Vagina (tissue), 2 donors: ENCODE data around the gene KCNJ4. TPM values are rescaled to one million over a fixed set of nuclear protein-coding genes. Genes with fewer than 3 reads are reported as not detected.

Experiments used
- DNase-seq, 2 donors: peaks; one replicate each; pipeline ENCODE4 v3.0.0-alpha.2; 2017; ENCODE audit errors: extremely low spot score in 2 of 2
- H3K27ac ChIP-seq: fragments of 200-600 bp; sonication (generic); one replicate; pipeline ENCODE4 v1.5.1; 2019
- H3K27me3 ChIP-seq: fragments of 200-600 bp; sonication (generic); one replicate; pipeline ENCODE4 v1.5.1; 2019
- H3K36me3 ChIP-seq, 2 donors: fragments of 200-600 bp; sonication (generic); one replicate each; pipeline ENCODE4 v1.5.1; 2017 to 2019
- H3K4me1 ChIP-seq: fragments of 200-600 bp; sonication (generic); one replicate; pipeline ENCODE4 v1.5.1; 2019
- H3K4me3 ChIP-seq, 2 donors: fragments of 200-600 bp; sonication (generic); 1 replicate in 1 of 2; 2 replicates in 1 of 2; pipeline ENCODE4 v1.5.1; 2016 to 2019
- H3K9me3 ChIP-seq: fragments of 200-600 bp; sonication (generic); one replicate; pipeline ENCODE4 v1.5.1; 2019
- POLR2A ChIP-seq, 2 donors: fragments of 450-650 bp; IDR thresholded peaks; one replicate each; pipeline ENCODE4 v1.6.1; 2017; ENCODE audit warnings: antibody characterized with exemption in 2 of 2, mild to moderate bottlenecking in 2 of 2, moderate library complexity in 2 of 2
- POLR2AphosphoS5 ChIP-seq, 2 donors: sonication (generic); formaldehyde crosslinking; IDR thresholded peaks; one replicate each; pipeline ENCODE4 v1.9.0; 2017; ENCODE audit warnings: antibody characterized with exemption in 2 of 2, mild to moderate bottlenecking in 2 of 2, low read depth in 1 of 2; ENCODE audit not compliant: insufficient read depth in 1 of 2
- intact Hi-C: fragments of 100-400 bp; cut with DNase I; formaldehyde crosslinking; loops from one replicate; pipeline ENCODE4 v1.15.1; 2023
- total RNA-seq: library from RNA; depleted of rRNA; stranded (reverse); fragments of >200 nt; gene quantifications from one replicate; pipeline ENCODE4 v1.2.3, GENCODE V29; 2016
- TF ChIP-seq, protein P1 (sequence below), 3 experiments: fragments of 450-650 bp in 2 of 3; fragments of 200-600 bp in 1 of 3; sonication (generic) in 1 of 3; IDR thresholded peaks; one replicate each; pipeline ENCODE4 v1.5.1; 2017 to 2019; ENCODE audit warnings: antibody characterized with exemption in 3 of 3, mild to moderate bottlenecking in 2 of 3, moderate library complexity in 2 of 3

The KCNJ4 gene
- total RNA-seq, 1 donor from 2014 or later = not detected

DNA sequence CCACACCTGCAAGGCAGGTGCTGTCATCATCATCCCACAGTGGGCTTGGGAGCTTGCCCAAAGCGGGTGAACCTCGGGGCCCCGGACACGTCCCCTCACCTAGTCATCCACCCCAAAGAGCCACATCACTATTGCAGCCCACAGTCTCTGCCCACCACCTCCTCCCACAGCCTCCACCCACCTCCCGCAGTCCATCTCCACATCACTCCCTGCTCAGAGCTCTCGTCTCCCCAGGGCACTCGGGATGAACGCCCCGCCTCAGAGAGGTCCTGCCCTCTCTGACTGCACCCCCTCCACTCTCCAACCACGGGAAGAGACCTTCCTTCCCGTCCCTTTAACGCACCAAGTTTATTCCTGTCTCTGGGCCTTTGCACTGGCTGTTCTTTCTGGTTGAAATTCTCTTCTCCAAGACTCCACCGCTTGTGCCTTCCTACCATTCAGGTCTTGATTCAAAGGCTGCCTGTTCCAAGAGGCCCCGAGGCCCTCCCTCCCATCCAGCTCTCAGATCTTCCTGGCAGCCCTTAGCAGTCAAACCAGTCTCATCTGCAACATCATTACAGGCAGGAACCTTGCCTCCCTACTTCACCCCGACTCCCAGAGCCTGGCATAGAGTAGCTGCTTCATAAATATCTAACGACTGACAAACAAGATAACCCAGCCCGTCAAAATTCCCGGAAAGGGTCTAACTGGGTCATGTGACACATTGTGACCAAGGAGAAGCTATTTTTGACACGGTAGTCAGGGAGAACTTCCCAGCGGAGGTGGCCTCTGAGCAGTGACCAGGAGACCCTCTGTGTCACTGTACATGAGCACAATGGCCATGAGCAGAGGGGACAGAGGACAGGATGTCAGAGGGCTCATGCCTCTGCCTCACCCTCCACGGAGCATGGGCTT is 11.1 kb downstream of the KCNJ4 start:
- intact Hi-C loops = no loop called here
- Histone ChIP-seq H3K4me1 (no peaks in the 10 kb centered on the region), H3K27me3 (no peaks in the 10 kb centered on the region), H3K4me3 (no peak overlapping the region), H3K9me3 (no peaks in the 10 kb centered on the region), H3K27ac (no peak overlapping the region), H3K36me3 (no peaks in the 10 kb centered on the region)
- DNase-seq = no peak
- TF ChIP-seq POLR2A (IDR thresholded peaks at IDR 0.05) (no peak), POLR2AphosphoS5 (IDR thresholded peaks at IDR 0.05; ENCODE audit: insufficient read depth in 1 of 2, low read depth in 1 of 2) (no peak)
- TF ChIP-seq, protein P1, sequence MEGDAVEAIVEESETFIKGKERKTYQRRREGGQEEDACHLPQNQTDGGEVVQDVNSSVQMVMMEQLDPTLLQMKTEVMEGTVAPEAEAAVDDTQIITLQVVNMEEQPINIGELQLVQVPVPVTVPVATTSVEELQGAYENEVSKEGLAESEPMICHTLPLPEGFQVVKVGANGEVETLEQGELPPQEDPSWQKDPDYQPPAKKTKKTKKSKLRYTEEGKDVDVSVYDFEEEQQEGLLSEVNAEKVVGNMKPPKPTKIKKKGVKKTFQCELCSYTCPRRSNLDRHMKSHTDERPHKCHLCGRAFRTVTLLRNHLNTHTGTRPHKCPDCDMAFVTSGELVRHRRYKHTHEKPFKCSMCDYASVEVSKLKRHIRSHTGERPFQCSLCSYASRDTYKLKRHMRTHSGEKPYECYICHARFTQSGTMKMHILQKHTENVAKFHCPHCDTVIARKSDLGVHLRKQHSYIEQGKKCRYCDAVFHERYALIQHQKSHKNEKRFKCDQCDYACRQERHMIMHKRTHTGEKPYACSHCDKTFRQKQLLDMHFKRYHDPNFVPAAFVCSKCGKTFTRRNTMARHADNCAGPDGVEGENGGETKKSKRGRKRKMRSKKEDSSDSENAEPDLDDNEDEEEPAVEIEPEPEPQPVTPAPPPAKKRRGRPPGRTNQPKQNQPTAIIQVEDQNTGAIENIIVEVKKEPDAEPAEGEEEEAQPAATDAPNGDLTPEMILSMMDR (IDR thresholded peaks at IDR 0.05) = no peak

DNA sequence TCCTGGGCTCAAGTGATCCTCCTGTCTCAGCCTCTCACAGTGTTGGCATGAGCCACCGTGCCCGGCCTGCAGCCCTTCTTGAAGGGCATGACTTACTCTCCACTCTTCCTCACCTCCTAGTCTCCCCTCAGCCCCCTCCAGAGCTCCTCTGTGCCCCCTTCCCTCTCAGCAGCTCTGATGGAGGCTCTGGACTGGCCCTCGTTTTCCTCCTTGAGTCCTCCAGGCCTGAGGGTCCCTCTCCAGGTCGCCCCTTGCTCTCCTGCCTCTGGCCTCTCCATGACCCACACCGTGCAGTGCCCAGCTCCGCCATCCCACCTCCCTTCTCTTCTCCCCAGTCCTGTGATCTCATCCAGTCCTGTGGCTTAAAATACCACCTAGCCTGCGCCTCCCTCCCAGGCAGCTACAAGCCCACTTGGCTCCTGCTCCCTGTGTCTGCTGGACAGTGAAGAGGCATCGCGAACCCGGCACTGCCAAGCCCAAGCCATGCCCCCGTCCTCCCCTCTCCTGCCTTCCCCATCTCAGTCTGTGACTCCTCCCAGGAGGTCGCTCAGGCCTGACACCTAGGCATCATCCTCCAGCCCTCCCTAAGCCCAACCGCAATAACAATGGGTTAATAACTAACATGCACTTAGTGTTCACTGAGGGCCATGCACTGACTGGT is 11.9 kb downstream of the KCNJ4 start:
- H3K4me3 ChIP-seq = no peak overlapping the region
- no peak for TF ChIP-seq POLR2AphosphoS5 (IDR thresholded peaks at IDR 0.05; ENCODE audit: insufficient read depth in 1 of 2, low read depth in 1 of 2)
- TF ChIP-seq, protein P1 (IDR thresholded peaks at IDR 0.05) = no peak
- no peak for TF ChIP-seq POLR2A (IDR thresholded peaks at IDR 0.05)
- intact Hi-C loops = no loop called here
- H3K36me3 ChIP-seq = no peaks in the 10 kb centered on the region
- no peaks in the 10 kb centered on the region for H3K4me1 ChIP-seq
- H3K27ac ChIP-seq = no peak overlapping the region
- H3K27me3 ChIP-seq = no peaks in the 10 kb centered on the region
- no peak for DNase-seq
- H3K9me3 ChIP-seq = no peaks in the 10 kb centered on the region

DNA sequence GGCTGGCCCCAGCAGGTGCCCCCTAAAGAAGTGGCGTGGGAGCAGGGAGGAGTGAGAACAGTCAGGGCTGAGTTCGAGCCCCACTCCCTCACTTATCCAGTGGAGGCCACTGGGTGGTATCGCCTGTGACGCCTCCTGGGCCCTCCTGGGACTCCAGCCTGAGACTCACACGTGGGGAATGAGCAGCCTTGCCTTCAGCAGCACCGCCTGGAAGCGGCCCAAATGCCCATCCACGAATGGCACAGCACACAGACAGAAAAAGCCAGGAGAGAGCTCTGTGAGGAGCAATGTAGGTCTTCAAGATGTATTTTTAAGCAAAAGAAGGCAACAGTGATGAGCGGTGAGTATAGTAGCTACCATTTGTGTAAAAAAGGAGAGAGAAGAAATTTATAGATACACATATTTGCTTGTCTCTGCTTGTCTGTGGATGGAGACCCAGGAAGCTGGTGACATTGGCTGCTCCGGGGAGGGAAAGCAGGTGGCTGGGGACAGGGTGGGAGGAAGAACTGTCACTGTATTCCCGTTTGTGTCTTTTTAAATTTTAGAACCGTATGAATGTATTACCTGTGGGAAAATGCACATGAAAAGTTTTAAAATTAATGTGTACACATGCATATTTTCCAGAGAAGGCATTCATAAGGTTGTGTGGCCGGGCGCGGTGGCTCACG is 13.2 kb downstream of the KCNJ4 start:
- no peaks in the 10 kb centered on the region for H3K4me1 ChIP-seq
- DNase-seq = no peak
- H3K27ac ChIP-seq = no peak overlapping the region
- H3K36me3 ChIP-seq = no peaks in the 10 kb centered on the region
- H3K27me3 ChIP-seq = no peaks in the 10 kb centered on the region
- intact Hi-C loops = no loop called here
- TF ChIP-seq, protein P1 (IDR thresholded peaks at IDR 0.05) = no peak
- TF ChIP-seq POLR2AphosphoS5 (IDR thresholded peaks at IDR 0.05; ENCODE audit: insufficient read depth in 1 of 2, low read depth in 1 of 2) (no peak), POLR2A (IDR thresholded peaks at IDR 0.05) (no peak)
- no peaks in the 10 kb centered on the region for H3K9me3 ChIP-seq
- no peak overlapping the region for H3K4me3 ChIP-seq

DNA sequence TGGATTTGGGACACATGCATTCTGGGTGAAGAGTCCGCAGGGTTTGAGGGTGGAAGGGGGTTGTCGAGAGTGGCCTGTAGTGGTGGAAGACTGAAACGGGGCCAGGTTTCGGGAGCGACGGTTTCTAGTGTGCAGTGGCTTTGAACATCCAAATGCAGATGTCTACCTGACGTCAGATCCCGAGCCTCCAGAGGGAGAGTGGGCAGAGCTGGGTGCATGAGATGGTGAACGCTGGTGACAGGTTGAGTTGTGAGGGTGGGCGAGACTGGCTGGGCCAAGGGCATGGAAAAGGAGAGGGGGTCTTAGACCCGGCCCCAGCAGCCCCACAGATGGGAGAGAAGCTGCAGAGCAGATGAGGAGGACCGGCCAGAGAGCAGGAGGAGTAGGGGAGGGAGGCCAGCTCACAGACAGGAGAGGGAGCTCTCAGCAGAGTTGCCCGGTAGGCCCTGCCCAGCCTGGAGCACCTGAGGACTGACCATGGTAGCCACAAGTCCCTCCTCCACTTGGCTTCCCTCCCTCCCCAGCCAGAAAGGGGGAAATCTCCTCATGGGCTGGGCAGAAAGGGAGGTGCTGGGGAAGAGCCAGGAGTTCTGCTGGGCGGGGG is 14.2 kb downstream of the KCNJ4 start:
- Histone ChIP-seq H3K4me3 (no peak overlapping the region), H3K9me3 (no peaks in the 10 kb centered on the region), H3K27me3 (no peaks in the 10 kb centered on the region), H3K4me1 (no peaks in the 10 kb centered on the region), H3K27ac (no peak overlapping the region), H3K36me3 (no peaks in the 10 kb centered on the region)
- TF ChIP-seq POLR2AphosphoS5 (IDR thresholded peaks at IDR 0.05; ENCODE audit: insufficient read depth in 1 of 2, low read depth in 1 of 2) (no peak), POLR2A (IDR thresholded peaks at IDR 0.05) (no peak)
- TF ChIP-seq, protein P1 (IDR thresholded peaks at IDR 0.05) = no peak
- intact Hi-C loops = no loop called here
- no peak for DNase-seq
